Astrocyte of the spinal cord (primary cell): ENCODE results near the gene BASP1.

ENCODE experiments used
- DNase-seq: peaks from one replicate; pipeline ENCODE4 v3.0.0; 2011; ENCODE audit warnings: low read depth, low spot score
- H3K4me3 ChIP-seq: 2 replicates; pipeline ENCODE4 v1.5.1; 2011; ENCODE audit warnings: low read depth, mild to moderate bottlenecking, low read length, moderate library complexity
- CTCF ChIP-seq: IDR thresholded peaks from 2 replicates; pipeline ENCODE4 v1.5.1; 2012; ENCODE audit warnings: low read depth, mild to moderate bottlenecking, low read length, inconsistent platforms
- in situ Hi-C: cut with HindIII; loops from 2 replicates; pipeline ENCODE4 v1.10.0; 2017; ENCODE audit warnings: low sequenced_read_pairs

BASP1 gene

GRCh38 chr5:17220469-17220868, 3.0 kb downstream of the BASP1 start:
- in situ Hi-C loops = no loop called here
- DNase-seq = no peak
- no peak for TF ChIP-seq CTCF
- no peak overlapping the region for H3K4me3 ChIP-seq

- DNase-seq = peak; percentile 64
- in situ Hi-C loops = no loop called here
- H3K4me3 ChIP-seq = no peak overlapping the region
- no peak for TF ChIP-seq CTCF
Measured at GRCh38 chr5:17221843-17222636, 4.6 kb downstream of the BASP1 start.

GRCh38 chr5:17222664-17223063, 5.2 kb downstream of the BASP1 start:
- TF ChIP-seq CTCF = no peak
- no peak overlapping the region for H3K4me3 ChIP-seq
- in situ Hi-C loops = no loop called here
- DNase-seq = peak; percentile 41

- no peak overlapping the region for H3K4me3 ChIP-seq
- in situ Hi-C loops = no loop called here
- DNase-seq = no peak
- TF ChIP-seq CTCF = no peak
Measured at GRCh38 chr5:17223367-17224185, 6.1 kb downstream of the BASP1 start.

GRCh38 chr5:17224858-17225511, 7.6 kb downstream of the BASP1 start:
- in situ Hi-C loops = no loop called here
- peak; percentile 68 for DNase-seq
- no peak overlapping the region for H3K4me3 ChIP-seq
- no peak for TF ChIP-seq CTCF

GRCh38 chr5:17225520-17225919, 8.1 kb downstream of the BASP1 start:
- H3K4me3 ChIP-seq = no peak overlapping the region
- TF ChIP-seq CTCF = no peak
- DNase-seq = no peak
- in situ Hi-C loops = no loop called here
